Thymus (tissue), 11 donors: ENCODE measurements around the gene MMRN2. TPM values are rescaled to one million over a fixed set of nuclear protein-coding genes. Genes with fewer than 3 reads are reported as not detected.
"Not testable (repeated sequence)": the region's sequence is repeated elsewhere in the genome, so short reads cannot be mapped to it uniquely, and the experiment has no call there.

Source experiments
- DNase-seq, 9 donors: peaks; one replicate each; pipeline ENCODE4 v3.0.0-alpha.2; 2013; ENCODE audit warnings: low spot score in 9 of 9, low read depth in 6 of 9, missing footprints in 1 of 9
- H3K27ac ChIP-seq, 2 donors: one replicate each; pipeline ENCODE4 v1.5.1; 2013; ENCODE audit warnings: control low read depth in 1 of 2, low read depth in 1 of 2, low read length in 1 of 2, mild to moderate bottlenecking in 1 of 2, moderate library complexity in 1 of 2
- H3K27me3 ChIP-seq, 2 donors: one replicate each; pipeline ENCODE4 v1.5.1; 2013; ENCODE audit warnings: low read length in 1 of 2; ENCODE audit not compliant: control insufficient read depth in 2 of 2, insufficient read depth in 1 of 2
- H3K36me3 ChIP-seq, 2 donors: one replicate each; pipeline ENCODE4 v1.5.1; 2013; ENCODE audit warnings: low read length in 1 of 2, mild to moderate bottlenecking in 1 of 2, moderate library complexity in 1 of 2; ENCODE audit not compliant: control insufficient read depth in 2 of 2, insufficient read depth in 2 of 2
- H3K4me1 ChIP-seq, 2 donors: one replicate each; pipeline ENCODE4 v1.5.1; 2013; ENCODE audit warnings: low read length in 2 of 2; ENCODE audit not compliant: control insufficient read depth in 2 of 2, insufficient read depth in 2 of 2
- H3K4me3 ChIP-seq, 2 donors: one replicate each; pipeline ENCODE4 v1.5.1; 2013; ENCODE audit warnings: low read length in 2 of 2, control low read depth in 1 of 2, mild to moderate bottlenecking in 1 of 2
- H3K9me3 ChIP-seq, 2 donors: one replicate each; pipeline ENCODE4 v1.5.1; 2013; ENCODE audit warnings: low read length in 1 of 2, mild to moderate bottlenecking in 1 of 2; ENCODE audit not compliant: control insufficient read depth in 2 of 2, insufficient read depth in 1 of 2
- WGBS: extraction: QIAGEN DNeasy Blood & Tissue Kit; methylation state at CpG from one replicate; pipeline ENCODE4 v1.1.7; 2013; 5-methylcytosine and 5-hydroxymethylcytosine counted together
- polyA plus RNA-seq: library from polyadenylated mRNA; stranded (reverse); fragments of 200-250 nt; gene quantifications from one replicate; pipeline ENCODE4 v1.2.3, GENCODE V29; 2013
- total RNA-seq: library from RNA; stranded (reverse); fragments of 120-200 nt; gene quantifications from one replicate; pipeline ENCODE4 v1.2.4, GENCODE V29; 2013
- donor health status: healthy.

The MMRN2 gene
- total and polyA plus RNA-seq, 2 donors, result 6.8 to 9.3 TPM

- Histone ChIP-seq H3K27ac (no peak overlapping the region), H3K36me3 (no peaks in the 10 kb centered on the region), H3K27me3 (peaks cover 0 to 2% of the 10 kb centered on the region in 2 donors), H3K4me1 (peaks cover 0 to 5% of the 10 kb centered on the region in 2 donors), H3K4me3 (no peak overlapping the region), H3K9me3 (no peaks in the 10 kb centered on the region)
- WGBS, result over 99% methylated on average over 3 of the region's 3 CpGs
- no peak for DNase-seq
Measured at GRCh38 chr10:86944907-86945306, 12.5 kb downstream of the MMRN2 start.

- no peaks in the 10 kb centered on the region for H3K36me3 ChIP-seq
- H3K27ac ChIP-seq, result no peak overlapping the region
- H3K4me3 ChIP-seq, result no peak overlapping the region
- H3K9me3 ChIP-seq, result no peaks in the 10 kb centered on the region
- DNase-seq, result no peak
- peaks cover 0 to 6% of the 10 kb centered on the region in 2 donors for H3K4me1 ChIP-seq
- H3K27me3 ChIP-seq, result peaks cover 0 to 2% of the 10 kb centered on the region in 2 donors
Measured at GRCh38 chr10:86944471-86944870, 12.9 kb downstream of the MMRN2 start.

GRCh38 chr10:86944031-86944419, 13.4 kb downstream of the MMRN2 start:
- H3K9me3 ChIP-seq, result no peaks in the 10 kb centered on the region
- 87% methylated on average over 4 of the region's 4 CpGs for WGBS
- DNase-seq, result no peak
- H3K4me1 ChIP-seq, result peaks cover 0 to 7% of the 10 kb centered on the region in 2 donors
- H3K36me3 ChIP-seq, result no peaks in the 10 kb centered on the region
- peaks cover 0 to 2% of the 10 kb centered on the region in 2 donors for H3K27me3 ChIP-seq
- H3K4me3 ChIP-seq, result no peak overlapping the region
- H3K27ac ChIP-seq, result no peak overlapping the region

- H3K36me3 ChIP-seq, result no peaks in the 10 kb centered on the region
- H3K9me3 ChIP-seq, result no peaks in the 10 kb centered on the region
- peaks cover 0 to 7% of the 10 kb centered on the region in 2 donors for H3K4me1 ChIP-seq
- no peak for DNase-seq
- H3K27me3 ChIP-seq, result peaks cover 0 to 2% of the 10 kb centered on the region in 2 donors
- no peak overlapping the region for H3K4me3 ChIP-seq
- no peak overlapping the region for H3K27ac ChIP-seq
- WGBS, result 97% methylated on average over 30 of the region's 30 CpGs
Measured at GRCh38 chr10:86943316-86944030, 13.9 kb downstream of the MMRN2 start.

- no peaks in the 10 kb centered on the region for H3K36me3 ChIP-seq
- no peak overlapping the region for H3K4me3 ChIP-seq
- DNase-seq, result no peak
- H3K4me1 ChIP-seq, result peaks cover 0 to 7% of the 10 kb centered on the region in 2 donors
- WGBS, result 93% methylated on average over 94 of the region's 94 CpGs
- H3K27me3 ChIP-seq, result peaks cover 0 to 5% of the 10 kb centered on the region in 2 donors
- H3K27ac ChIP-seq, result no peak overlapping the region
- H3K9me3 ChIP-seq, result no peaks in the 10 kb centered on the region
Measured at GRCh38 chr10:86942441-86943315, 14.7 kb downstream of the MMRN2 start.

- Histone ChIP-seq H3K9me3 (no peaks in the 10 kb centered on the region), H3K4me1 (peaks cover 0 to 7% of the 10 kb centered on the region in 2 donors), H3K27me3 (peaks cover 0 to 5% of the 10 kb centered on the region in 2 donors), H3K4me3 (no peak overlapping the region), H3K27ac (no peak overlapping the region), H3K36me3 (no peaks in the 10 kb centered on the region)
- WGBS, result 97% methylated on average over 14 of the region's 14 CpGs
- DNase-seq, result no peak
Measured at GRCh38 chr10:86941991-86942421, 15.4 kb downstream of the MMRN2 start.

- 99% methylated on average over 2 of the region's 2 CpGs for WGBS
- no peaks in the 10 kb centered on the region for H3K36me3 ChIP-seq
- no peak overlapping the region for H3K4me3 ChIP-seq
- peaks cover 0 to 7% of the 10 kb centered on the region in 2 donors for H3K4me1 ChIP-seq
- H3K27ac ChIP-seq, result no peak overlapping the region
- peaks cover 0 to 5% of the 10 kb centered on the region in 2 donors for H3K27me3 ChIP-seq
- no peak for DNase-seq
- no peaks in the 10 kb centered on the region for H3K9me3 ChIP-seq
Measured at GRCh38 chr10:86941426-86941825, 16.0 kb downstream of the MMRN2 start.

GRCh38 chr10:86940677-86941076, 16.7 kb downstream of the MMRN2 start:
- Histone ChIP-seq H3K4me1 (peaks cover 0 to 5% of the 10 kb centered on the region in 2 donors), H3K4me3 (no peak overlapping the region), H3K27me3 (peaks cover 0 to 2% of the 10 kb centered on the region in 2 donors), H3K27ac (no peak overlapping the region), H3K9me3 (no peaks in the 10 kb centered on the region), H3K36me3 (no peaks in the 10 kb centered on the region)
- no peak for DNase-seq
- WGBS, result 91% methylated on average over 6 of the region's 6 CpGs

GRCh38 chr10:86940076-86940475, 17.3 kb downstream of the MMRN2 start:
- not testable (repeated sequence) for H3K4me3 ChIP-seq, H3K9me3 ChIP-seq, H3K27me3 ChIP-seq, H3K27ac ChIP-seq, DNase-seq, H3K4me1 ChIP-seq, H3K36me3 ChIP-seq
- whole genome bisulfite sequencing, result 97% methylated on average over 16 of the region's 16 CpGs
